HG02870 (cell line): Measurements from ENCODE around the gene ZNF91.
A peak's percentile ranks its signal among the peaks of the same experiment; 100 is the strongest.
"Not testable (repeated sequence)": the region's sequence is repeated elsewhere in the genome, so short reads cannot be mapped to it uniquely, and the experiment has no call there.

ENCODE experiments used
- ATAC-seq: cut with Tn5 transposase; IDR thresholded peaks from one replicate; pipeline ENCODE4 v1.9.1; 2021; ENCODE audit warnings: mild to moderate bottlenecking, moderate library complexity; ENCODE audit not compliant: unreplicated experiment

Gene ZNF91

DNA sequence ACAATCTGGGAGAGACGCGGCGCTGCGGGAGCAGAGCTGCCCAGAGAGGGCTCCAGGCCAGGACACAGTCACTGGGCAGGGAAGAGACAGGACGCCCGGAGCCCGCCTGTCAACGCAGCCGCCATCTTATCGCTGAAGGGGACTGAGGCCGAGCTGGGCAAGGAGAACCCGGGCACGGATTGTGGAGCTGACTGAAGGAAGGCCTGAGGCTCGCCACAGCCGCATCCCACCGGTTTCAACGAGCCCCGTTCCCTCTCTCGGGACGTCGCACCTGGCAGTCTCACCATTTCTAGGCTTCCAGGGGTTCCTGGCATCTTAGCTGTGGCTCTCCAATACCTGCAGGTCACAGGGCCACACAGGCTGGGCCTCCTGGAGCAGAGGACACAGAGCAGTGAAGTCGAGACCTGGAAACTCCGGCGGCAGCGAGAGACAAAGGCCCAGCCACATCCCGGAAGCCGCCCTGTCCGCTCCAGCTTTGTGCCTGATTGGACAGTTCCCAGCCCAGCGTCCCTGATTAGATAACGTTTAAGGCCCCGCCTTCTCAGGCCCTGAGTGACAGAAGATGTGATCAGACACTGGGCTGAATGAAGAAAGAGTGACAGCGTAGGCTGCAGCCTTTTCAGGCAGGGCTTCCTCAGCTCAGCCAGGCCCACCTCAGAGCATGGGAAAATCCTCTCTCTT lies at the start of gene ZNF91:
ZNF91 (minus strand) TSS at position 431 of the 681 bp plus-strand sequence; CDS start at position 314, 117 bp downstream.
- ATAC-seq, result peak; percentile 99

DNA sequence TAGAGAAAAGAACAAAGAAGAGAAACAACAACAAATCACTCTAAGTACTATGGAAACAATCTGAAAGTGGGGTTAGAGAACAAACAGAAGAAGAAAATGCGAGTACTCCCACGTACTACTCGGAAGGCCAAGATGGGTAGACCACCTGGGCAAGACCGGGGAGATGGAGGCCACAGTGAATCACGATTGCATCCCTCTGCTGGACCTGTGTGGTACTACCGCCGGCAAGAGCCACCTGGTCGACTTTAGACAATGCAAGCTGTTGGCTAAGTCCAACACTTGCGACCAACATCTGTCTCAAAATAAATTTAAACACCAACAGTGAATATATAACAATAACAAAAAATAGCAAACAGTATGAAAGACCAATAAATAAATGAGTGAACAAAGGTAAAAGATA lies 45.5 kb upstream of the ZNF91 start:
- ATAC-seq, result no peak

DNA sequence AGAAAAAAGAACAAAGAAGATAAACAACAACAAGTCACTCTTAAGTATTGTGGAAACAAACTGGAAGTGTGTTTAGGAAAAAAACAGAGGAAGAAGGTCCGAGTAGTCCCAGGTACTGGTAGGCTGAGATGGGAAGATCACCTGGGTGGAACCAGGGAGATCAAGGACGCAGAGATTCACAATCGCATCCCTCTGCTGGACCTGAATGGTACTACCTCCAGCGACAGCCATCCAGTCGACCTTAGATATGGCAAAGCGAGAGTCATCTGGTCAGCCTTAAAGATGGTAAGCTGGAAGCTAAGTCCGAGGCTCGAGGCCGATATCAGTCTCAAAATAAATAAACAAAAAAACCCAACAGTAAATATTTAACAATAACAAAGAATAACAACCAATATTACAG lies 44.9 kb upstream of the ZNF91 start:
- ATAC-seq, result no peak

DNA sequence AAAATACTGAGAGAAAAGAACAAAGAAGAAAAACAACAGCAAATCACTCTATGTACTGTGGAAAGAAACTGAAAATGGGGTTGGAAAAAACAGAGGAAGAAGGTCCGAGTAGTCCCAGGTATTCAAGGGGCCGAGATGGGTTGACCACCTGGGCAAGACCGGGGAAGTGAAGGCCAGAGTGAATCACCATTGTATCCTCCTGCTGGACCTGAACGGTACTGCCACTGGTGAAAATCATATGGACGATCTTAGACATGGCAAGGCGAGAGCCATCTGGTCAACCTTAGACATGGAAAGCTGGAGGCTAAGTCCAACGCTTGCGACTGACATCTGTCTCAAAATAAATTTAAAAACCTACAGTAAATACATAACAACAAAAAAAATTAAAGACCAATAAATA lies 44.4 kb upstream of the ZNF91 start:
- no peak for ATAC-seq

DNA sequence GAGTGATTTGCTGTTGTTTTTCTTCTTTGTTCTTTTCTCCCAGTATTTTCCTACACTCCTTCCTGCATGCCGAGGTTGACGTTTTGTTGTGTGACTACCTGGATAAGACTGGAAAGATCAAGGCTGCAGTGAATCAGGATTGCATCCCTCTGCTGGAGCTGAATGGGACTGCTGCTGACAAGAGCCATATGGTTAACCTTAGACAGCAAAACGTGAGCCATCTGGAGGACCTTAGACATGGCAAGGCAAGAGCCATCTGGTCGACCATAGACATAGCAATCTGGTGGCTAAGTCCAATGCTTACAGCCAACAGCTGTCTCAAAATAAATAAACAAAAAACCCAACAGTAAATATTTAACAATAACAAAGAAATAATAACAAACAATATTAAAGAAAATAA lies 42.6 kb upstream of the ZNF91 start:
- ATAC-seq, result no peak

DNA sequence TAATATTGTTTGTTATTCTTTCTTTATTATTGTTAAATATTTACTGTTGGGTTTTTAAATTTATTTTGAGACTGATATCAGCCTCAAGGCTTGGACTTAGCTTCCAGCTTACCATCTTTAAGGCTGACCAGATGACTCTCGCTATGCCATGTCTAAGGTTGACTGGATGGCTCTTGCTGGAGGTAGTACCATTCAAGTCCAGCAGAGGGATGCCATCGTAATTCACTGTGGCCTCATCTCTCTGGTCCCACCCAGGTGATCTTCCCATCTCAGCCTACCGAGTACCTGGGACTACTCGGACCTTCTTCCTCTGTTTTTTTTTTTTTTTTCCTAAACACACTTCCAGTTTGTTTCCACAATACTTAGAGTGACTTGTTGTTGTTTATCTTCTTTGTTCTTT lies 41.7 kb upstream of the ZNF91 start:
- ATAC-seq, result no peak

DNA sequence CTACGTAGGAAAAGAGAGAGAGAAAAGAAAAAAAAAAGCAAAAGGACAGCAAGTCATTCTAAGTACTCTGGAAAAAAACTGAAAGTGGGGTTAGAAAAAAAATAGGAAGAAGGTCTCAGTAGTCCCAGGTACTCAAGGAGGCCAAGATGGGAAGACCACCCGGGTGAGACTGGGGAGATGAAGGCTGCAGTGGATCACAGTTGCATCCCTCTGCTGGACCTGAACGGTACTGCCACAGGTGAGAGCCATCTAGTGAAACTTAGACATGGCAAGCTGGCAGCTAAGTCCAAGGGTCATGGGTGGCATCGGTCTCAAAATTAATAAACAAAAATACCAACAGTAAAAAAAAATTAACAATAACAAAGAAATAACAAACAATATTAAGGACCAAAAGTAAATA lies 41.0 kb upstream of the ZNF91 start:
- ATAC-seq, result no peak

DNA sequence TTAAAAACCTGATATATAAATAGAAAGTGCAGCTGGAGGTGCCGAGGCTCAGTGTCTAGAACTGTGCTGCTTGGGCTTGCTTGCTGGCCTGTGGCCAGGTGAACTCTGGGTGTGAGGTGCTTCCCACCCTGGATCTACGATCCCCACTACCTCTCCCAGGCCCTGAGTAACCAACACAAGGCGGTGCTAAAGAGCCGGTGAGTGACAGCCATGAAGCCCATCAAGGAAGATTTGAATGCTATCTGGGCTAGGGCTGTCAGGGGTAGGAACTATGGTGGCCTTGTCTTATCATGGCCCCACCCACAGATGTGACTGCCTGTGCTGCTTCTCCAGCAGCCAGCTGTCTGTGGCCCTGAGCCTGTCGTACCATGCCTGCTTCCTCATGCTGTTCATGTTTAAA lies 25.6 kb upstream of the ZNF91 start:
- ATAC-seq, result no peak

DNA sequence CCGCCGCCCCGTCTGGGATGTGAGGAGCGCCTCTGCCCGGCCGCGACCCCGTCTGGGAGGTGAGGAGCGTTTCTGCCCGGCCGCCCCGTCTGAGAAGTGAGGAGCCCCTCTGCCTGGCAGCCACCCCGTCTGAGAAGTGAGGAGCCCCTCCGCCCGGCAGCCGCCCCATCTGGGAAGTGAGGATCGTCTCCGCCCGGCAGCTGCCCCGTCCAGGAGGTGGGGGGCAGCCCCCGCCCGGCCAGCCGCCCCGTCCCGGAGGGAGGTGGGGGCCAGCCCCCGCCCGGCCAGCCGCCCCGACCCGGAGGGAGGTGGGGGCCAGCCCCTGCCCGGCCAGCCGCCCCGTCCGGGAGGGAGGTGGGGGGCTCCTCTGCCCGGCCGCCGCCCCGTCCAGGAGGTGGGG lies 24.0 kb upstream of the ZNF91 start:
- not testable (repeated sequence) for ATAC-seq

DNA sequence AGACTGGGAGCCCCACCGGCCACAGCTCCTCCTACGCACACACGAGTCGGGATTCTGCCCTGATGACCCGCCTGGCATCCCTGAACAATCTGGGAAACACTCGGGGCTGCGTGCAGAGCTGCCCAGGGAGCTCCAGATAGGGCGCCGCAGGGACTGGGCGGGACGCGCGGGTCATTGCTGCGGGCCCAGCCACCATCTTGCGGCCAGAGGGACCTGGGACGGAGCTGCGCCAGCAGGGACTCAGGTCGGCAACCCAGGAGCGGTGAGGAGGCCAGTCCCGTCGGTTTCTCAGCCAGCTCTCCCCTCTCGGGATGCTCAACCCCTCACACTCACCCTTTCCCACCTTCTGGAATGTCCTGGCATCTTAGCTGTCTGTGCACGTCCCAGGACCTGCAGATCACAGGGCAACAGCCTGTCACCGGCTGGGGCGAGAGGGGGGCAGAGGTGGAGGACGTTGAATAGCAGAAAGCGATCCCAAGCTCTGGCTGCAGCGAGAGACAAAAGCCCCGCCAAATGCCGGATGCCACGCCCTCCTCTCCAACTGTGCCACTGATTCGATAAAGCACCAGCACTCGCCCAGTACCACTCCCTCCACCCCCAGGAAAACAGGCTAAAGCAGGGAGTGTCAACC lies 20.4 kb upstream of the ZNF91 start:
- ATAC-seq, result peak; percentile 44

DNA sequence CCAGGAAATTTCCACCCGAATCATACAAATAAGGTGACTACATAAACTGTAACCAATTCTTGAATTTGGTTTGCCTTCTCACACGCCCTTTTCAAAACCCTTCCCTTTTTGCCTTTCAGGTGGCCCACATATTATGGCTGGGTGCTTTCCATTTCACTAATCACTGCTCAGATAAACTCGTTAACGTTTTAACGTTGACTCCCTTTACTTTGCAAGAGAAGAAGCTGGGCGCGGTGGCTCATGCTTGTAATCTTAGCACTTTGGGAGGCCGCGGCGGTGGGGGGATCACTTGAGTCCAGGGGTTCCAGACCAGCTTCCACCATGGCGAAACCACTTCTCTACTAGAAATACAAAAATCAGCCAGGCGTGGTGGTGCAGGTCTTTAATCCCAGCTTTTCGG lies 19.8 kb upstream of the ZNF91 start:
- ATAC-seq, result peak; percentile 54

DNA sequence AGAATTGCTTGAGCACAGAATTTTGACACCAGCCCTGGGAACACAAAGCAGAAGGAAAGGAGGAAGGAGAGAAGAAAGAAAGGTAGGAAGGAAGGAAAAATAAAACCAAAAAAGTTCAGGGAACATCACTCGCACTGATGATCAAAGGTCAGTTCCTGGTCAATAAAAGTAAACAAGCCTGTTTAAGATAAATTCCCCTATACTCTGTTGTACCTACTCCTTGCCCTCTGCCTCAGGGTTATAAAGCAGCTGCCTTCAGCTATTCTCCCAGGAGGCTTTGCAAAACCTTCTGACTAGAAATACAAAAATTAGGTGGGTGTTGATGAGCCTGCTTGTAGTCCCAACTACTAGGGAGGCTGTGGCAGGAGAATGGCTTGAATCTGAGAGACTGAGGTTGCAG lies 14.9 kb upstream of the ZNF91 start:
- no peak for ATAC-seq

DNA sequence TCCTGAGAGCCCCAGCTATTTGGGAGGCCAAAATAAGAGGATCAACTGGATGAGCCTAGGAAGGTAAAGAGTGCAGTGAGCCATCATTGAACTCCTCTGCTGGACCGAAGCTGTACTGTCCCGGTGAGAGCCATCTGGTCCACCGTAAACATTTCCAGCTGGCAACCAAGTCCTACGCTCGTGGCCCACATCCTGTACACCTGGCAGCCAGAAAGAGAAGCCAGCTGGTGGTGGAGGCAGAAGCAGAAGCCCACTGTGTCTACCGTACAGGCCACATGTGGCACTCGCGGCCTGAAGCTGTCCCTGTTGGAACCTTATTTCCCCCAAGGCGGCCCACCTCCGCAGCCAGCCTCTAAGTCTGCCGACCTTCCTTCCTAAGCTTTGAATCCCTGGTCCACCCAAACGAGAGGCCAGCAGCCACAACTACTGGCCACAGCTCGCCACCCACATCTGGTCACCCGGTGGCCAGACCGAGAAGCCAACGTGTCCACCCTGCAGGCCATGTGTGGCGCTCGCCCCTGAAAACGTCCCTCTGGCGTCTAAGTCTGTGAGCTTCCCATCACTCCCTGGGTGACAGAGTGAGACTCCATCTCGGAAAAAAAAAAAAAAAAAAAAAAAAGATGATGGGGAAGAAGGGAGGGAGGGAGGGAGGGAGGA lies 14.2 kb upstream of the ZNF91 start:
- ATAC-seq, result no peak

DNA sequence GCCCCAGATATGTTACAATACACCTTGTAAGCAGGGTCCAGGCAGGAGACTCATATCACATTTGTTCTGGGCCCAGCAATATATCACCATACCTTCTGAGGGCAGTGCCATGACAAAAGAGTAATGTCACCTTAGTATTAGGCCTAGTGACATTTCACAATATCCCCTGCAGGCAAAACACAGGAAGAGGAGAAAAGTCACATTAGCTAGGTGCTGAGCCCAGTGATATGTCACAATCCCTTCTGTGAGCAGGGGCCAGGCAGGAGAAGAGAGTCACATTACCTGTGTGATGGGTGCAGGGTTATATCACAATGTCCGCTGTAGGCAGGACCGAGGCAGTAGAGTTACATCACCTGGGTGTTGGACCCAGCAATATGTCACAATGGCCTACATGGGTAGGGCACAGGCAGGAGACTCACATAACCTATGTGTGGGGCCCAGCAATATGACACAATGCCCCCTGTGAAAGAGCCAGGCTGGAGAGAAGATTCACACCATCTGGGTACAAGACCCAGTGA lies 12.4 kb upstream of the ZNF91 start:
- no peak for ATAC-seq

DNA sequence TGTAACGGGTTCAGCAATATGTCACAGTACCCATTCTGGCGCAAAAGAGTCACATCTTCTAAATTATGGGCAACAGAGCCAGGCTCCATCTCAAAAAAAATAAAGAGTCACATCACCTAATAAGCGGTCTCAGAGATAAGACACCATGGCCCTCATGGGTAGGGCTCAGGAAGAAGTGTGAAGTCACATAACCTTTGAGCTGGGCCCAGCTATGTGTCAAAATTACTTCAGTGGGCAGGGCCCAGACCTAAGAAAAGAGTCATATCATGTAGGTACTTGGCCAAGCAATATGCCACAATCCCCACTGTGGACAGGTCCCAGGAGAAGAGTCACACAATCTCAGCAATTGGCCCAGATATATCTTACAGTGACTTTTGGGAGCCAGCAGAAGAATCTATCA lies 11.4 kb upstream of the ZNF91 start:
- ATAC-seq, result no peak

DNA sequence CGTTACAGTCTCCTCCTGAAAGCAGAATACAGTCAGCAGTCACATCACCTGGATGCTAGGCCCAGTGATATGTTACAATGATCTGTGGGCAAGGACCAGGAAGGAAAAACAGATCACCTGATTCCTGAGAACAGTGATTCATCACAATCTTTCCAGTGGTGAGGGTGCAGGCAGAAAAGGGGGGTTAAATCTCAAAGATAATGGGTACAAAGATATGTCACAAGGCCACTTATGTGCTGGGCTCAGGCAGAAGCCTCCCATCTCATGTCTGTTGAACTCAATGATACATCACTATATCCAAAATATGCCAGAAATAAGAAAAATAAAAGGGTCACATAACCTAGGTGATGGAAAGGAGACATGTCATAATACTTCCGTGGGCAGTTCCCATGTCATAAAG lies 10.8 kb upstream of the ZNF91 start:
- ATAC-seq, result no peak

DNA sequence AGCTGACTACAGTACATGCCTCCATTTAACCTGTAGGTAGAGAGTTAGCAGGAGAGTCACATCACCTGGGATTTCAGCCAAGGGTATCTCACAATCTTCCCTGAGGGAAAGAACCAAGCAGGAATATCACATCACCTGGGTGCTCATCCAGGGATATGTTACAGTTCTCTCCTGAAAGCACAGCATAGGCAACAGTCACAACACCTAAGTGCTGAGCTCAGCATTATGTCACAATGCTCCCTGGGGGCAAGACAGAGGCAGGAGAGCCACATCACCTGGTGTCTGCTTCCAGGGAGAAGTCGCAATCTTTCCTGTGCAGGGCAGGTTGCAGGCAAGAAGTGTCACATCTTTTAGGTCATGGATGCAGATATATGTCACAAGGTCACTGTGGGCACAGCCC lies 9.4 kb upstream of the ZNF91 start:
- ATAC-seq, result no peak

DNA sequence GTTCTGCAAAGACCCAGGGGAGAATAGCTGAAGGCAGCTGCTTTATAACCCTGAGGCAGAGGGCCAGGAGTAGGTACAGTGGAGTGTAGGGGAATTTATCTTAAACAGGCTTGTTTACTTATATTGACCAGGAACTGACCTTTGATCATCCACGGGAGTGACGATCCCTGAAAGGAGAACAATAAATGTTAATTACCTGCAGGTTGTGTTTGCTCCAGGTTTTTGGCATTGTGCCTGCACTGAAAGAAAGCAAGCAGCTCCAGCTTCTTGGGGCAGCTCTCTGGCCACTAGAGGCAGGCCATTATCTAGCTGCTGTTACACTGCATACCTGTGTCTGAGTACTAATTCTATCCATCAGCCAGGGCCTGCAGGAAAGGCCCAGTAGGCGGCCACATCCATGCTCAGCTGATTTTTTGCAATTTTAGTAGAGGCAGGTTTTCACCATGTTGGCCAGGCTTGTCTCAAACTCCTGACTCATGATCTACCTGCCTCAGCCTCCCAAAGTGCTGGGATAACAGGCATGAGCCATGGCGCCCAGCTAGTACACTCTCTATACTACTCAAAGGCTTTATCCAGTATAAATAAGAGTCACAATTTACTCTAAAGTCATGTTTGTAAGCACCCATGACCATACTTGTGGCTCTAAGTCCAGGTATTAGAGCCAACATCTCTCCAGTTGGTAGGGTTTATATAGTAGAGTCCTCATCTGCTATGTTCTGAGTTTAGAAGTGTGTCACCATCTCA lies 8.5 kb upstream of the ZNF91 start:
- no peak for ATAC-seq

DNA sequence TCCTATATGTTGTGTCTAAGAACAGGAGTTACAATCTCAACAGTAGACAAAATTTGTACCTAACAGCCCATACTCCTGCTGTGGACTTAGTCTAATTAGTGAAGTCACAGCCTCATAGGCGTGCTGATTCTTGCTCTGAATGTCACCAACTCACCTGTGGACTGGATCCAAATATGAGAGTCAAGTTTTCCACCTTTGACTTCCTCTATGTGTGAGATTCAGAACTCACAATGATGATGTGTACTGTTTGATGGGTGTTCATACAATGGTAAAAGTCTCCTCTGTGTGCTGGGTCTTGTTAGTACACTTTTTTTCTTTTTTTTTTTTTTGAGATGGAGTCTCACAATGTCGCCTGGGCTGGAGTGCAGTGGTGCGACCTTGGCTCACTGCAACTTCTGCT lies 7.8 kb upstream of the ZNF91 start:
- no peak for ATAC-seq

DNA sequence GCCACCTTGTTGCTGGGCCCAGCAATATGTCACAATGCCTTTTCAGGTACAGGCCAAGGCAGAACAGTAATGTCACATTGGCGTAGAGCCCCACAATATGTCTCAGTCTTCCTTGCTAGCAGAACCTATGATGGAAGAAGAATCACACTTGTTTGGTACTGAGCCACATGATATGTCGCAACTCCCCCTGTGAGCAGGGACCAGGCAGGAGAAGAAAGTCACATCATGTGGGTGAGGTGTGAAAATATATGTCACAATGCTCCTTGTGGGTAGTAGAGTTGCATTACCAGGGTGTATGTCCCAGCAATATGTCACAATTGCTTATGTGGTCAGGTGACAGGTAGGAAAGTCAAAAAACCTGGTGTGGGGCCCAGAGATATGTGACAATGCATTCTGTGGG lies 7.1 kb upstream of the ZNF91 start:
- ATAC-seq, result no peak

DNA sequence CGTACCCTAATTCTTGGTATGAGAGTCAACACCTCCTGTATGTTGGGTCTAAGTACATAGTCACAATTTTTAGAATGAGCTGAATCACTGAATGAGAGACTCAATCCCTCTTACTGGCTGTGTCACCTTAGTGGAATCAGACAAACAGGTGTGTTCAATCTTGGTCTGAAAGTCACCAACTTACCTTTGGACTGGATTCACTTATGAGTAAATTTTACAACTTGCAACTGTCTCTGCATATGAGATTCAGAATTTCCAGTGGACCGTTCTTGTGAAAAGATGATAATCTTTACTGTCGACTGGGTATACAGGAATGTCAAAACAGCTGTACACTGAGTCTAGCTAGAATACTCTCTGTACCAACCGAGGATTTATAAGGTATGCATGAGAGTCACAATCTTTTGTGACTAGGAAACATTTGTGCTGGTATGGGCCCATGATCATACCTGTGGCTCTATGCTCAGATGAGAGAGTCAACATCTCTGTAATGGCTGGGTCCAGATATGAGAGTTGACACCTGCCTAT lies 5.9 kb upstream of the ZNF91 start:
- ATAC-seq, result no peak
